Fibroblast of lung (primary cell): Measurements from ENCODE around the gene OR51G2.

Experiments
- EZH2 ChIP-seq: IDR thresholded peaks from 2 replicates; pipeline ENCODE4 v1.5.1; 2012; ENCODE audit warnings: low read length, control low read depth, mild to moderate bottlenecking; ENCODE audit errors: missing control alignments
- TF ChIP-seq, protein P1 (sequence below), 2 donors: IDR thresholded peaks in 1 of 2; conservative IDR thresholded peaks in 1 of 2; 1 replicate in 1 of 2; 2 replicates in 1 of 2; pipeline ENCODE4 v1.5.1; 2011 to 2012; ENCODE audit warnings: low read length in 2 of 2, control low read depth in 1 of 2, inconsistent platforms in 1 of 2, low read depth in 1 of 2, mild to moderate bottlenecking in 1 of 2

DNA sequence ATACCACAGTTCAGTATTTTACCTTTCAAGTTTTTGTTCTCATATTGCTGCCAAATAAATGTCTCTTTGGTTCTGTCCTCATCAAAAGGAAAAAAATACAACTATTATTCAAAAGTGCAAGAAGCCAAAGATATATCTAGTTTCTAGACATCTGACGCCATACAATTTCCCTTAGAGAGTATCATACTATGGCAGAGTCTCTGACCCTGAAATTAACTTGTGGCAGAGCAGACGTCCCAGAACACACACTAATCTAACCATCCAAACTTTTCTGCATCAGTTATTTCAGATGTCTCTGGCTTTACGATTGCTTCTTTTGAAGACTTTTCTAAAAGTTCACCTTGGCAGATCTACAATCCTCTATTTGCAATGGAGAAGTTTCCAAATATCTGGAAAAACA is 34.8 kb downstream of the OR51G2 start:
- TF ChIP-seq, protein P1, sequence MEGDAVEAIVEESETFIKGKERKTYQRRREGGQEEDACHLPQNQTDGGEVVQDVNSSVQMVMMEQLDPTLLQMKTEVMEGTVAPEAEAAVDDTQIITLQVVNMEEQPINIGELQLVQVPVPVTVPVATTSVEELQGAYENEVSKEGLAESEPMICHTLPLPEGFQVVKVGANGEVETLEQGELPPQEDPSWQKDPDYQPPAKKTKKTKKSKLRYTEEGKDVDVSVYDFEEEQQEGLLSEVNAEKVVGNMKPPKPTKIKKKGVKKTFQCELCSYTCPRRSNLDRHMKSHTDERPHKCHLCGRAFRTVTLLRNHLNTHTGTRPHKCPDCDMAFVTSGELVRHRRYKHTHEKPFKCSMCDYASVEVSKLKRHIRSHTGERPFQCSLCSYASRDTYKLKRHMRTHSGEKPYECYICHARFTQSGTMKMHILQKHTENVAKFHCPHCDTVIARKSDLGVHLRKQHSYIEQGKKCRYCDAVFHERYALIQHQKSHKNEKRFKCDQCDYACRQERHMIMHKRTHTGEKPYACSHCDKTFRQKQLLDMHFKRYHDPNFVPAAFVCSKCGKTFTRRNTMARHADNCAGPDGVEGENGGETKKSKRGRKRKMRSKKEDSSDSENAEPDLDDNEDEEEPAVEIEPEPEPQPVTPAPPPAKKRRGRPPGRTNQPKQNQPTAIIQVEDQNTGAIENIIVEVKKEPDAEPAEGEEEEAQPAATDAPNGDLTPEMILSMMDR (conservative IDR thresholded peaks at IDR 0.05 in 1 of 2, IDR thresholded peaks at IDR 0.05 in 1 of 2; ENCODE audit: low read depth in 1 of 2, low read length in 2 of 2): no peak
- TF ChIP-seq EZH2: no peak
